ENCODE measurements around the gene CTBP2.

- no peak for TF ChIP-seq POLR2A (IDR thresholded peaks at IDR 0.05)
- TF ChIP-seq CTCF (IDR thresholded peaks at IDR 0.05 in 8 of 11, conservative IDR thresholded peaks at IDR 0.05 in 3 of 11), result no peak
- TF ChIP-seq POLR2AphosphoS5 (IDR thresholded peaks at IDR 0.05), result no peak
Observed at GRCh38 chr10:125104559-125104958, 55.8 kb downstream of the CTBP2 start.

Measured in spleen (tissue), 7 donors.